GM18508 (cell line): ENCODE data around the gene NAALADL2.
"Not testable (repeated sequence)": the region's sequence is repeated elsewhere in the genome, so short reads cannot be mapped to it uniquely, and the experiment has no call there.

ENCODE experiments used
- ATAC-seq: cut with Tn5 transposase; IDR thresholded peaks from one replicate; pipeline ENCODE4 v1.9.1; 2021; ENCODE audit warnings: moderate number of reproducible peaks; ENCODE audit not compliant: insufficient read depth, unreplicated experiment

NAALADL2 gene

GRCh38 chr3:175443682-175444081 is 584.5 kb downstream of the NAALADL2 start:
- no peak for ATAC-seq

- ATAC-seq, result no peak
Observed at GRCh38 chr3:175445741-175446140, 586.6 kb downstream of the NAALADL2 start.

- ATAC-seq, result no peak
Observed at GRCh38 chr3:175447521-175447920, 588.4 kb downstream of the NAALADL2 start.

- no peak for ATAC-seq
Observed at GRCh38 chr3:175453361-175453760, 594.2 kb downstream of the NAALADL2 start.

GRCh38 chr3:175456466-175456865 is 597.3 kb downstream of the NAALADL2 start:
- no peak for ATAC-seq

DNA sequence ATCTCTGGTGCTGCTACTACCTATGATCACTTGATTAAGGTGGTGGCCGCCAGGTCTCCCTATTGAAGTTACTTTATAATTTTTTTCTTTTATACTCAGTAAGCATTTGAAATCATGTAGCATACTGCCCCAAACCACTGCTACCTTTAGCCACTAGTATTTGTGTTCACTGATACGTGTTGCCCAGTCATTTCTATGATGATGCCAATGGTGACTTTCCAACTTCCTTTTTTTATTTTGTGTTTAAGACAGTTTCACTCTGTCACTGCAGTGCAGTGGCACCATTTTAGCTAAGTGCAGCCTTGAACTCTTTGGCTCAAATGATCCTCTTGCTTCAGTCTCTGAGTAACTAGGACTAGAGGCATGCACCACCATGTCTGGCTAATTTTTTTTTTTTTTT is 598.2 kb downstream of the NAALADL2 start:
- no peak for ATAC-seq

DNA sequence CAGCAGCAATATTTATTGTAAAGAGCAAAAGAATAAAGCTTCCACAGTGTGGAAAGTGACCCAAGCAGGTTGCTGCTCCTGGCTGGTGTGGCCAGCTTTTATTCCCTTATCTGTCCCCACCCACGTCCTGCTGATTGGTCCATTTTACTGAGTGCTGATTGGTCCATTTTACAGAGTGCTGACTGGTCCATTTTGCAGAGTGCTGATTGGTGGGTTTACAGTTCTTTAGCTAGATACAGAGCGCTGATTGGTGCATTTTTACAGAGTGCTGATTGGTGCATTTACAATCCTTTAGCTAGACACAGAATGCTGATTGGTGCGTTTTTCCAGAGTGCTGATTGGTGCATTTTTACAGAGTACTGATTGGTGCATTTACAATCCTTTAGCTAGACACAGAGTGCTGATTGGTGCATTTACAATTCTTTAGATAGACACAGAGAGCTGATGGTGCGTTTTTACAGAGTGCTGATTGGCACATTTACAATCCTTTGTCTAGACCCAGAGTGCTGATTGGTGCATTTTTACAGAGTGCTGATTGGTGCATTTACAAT is 601.8 kb downstream of the NAALADL2 start:
- not testable (repeated sequence) for ATAC-seq

- ATAC-seq, result no peak
Observed at GRCh38 chr3:175464362-175464761, 605.2 kb downstream of the NAALADL2 start.

GRCh38 chr3:175469124-175469523 is 610.0 kb downstream of the NAALADL2 start:
- ATAC-seq, result no peak

DNA sequence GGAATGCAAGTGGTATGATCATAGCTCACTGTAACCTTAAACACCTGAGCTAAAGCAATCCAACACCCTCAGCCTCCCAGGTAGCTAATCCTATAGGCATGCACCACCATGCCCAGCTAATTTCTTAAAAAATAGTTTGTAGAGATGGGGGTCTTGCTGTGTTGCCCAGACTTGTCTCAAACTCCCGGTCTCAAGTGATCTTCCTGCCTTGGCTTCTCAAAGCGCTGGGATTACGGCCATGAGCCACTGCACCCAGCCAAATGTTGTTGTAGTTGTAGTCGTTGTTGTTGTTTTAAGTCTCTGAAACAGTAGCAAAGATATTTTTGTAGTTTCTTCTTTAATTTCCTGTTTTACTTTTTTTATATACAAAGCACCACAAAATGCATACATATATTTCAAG is 616.6 kb downstream of the NAALADL2 start:
- ATAC-seq, result no peak

GRCh38 chr3:175476489-175476888 is 617.4 kb downstream of the NAALADL2 start:
- ATAC-seq, result no peak

DNA sequence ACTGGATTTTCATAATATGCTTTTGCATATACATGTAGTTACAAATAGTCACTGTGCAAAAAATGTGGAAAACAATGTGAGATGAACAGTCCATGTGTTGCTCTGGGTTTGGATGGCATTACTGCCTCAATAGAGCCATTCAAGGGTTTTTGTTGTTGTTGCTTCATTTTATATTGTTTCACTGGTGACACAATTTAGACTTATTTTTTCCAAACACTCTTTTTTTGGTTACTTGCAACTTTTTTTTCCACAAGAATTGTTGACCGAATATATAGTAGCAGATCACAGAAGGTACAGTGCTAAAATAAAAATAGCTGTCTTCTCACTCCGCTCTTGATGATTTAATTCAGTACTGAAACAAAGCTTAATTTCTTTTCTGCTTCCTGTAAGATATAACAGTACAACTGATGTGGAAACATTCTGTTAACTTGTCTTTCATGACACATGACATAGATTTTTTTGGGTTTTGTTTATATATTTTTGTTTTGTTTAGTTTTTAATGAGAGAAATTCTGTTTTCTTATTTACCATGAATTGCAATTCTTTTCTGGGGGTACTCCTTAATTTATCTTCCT is 618.6 kb downstream of the NAALADL2 start:
- ATAC-seq, result peak; percentile 83

GRCh38 chr3:175478301-175478700 is 619.2 kb downstream of the NAALADL2 start:
- no peak for ATAC-seq

DNA sequence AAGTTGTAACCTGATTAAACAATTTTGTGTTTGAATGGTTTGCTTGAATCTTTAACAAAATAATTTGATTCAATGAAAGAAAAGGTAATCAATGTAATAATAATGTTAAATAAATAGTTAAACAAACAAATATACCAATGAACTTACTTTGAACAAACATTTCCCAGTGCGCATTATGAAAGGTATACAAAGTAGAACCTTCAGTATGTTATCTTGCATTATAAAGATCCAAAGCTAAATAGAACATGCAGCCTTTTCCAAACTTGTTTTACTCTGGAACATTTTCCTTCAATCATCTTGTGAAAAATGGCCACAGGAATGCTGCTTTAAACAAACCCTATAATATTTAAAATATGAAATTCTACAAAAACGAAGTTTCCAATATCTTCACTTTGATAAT is 620.0 kb downstream of the NAALADL2 start:
- no peak for ATAC-seq

GRCh38 chr3:175479800-175480199 is 620.7 kb downstream of the NAALADL2 start:
- ATAC-seq, result no peak

- no peak for ATAC-seq
Observed at GRCh38 chr3:175484666-175485065, 625.5 kb downstream of the NAALADL2 start.

DNA sequence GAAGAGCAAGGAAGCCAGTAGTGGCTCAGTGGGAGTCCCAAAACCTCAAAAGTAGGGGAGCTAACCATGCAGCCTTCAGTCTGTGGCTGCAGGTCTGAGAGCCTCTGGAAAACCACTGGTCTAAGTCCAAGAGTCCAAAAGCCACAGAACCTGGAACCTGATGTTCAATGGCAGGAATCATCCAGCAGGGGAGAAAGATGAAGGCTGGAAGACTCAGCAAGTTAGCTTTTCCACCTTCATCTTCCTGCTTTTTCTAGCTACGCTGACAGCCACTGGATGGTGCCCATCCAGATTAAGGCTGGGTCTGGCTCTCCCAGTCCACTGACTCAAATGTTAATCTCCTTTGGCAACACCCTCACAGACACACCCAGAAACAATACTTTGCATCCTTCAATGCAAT is 626.3 kb downstream of the NAALADL2 start:
- no peak for ATAC-seq

DNA sequence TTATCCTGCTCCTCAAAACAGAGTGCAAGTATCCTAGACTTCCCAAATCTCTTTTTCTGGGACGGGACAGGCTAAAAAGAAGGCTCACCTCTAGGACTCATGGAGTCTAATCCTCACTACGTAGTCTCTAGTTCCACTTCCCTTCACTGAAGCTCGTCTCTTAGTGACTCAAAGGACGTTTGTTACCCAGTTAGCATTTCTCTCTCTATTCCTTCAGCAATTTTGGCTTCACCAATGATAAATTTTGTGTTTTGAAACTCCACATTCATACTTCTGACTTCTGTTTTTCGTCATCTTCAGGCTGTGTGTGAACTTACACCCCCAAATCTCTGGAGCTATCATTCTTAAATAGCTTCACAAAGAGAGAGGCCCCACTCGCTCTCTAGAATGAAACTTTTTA is 627.1 kb downstream of the NAALADL2 start:
- ATAC-seq, result peak; percentile 46

DNA sequence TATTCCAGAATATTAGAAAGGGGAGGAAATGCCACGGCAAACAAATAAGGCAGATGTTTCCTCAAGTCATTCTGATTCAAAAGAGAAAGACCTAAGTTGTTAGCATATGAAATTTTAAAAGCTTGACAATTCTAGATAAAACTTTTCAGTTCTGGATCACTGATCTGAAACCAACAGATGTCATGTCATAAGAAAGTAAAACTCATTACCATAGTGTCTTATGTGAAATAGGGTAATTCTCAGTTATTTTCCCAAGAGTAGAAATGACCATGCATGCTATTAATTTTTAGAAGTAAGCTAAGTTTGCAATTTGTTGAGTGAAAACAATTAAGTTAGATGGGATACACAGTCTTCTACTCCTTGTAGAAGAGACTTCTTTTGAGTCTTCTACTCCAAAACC is 630.3 kb downstream of the NAALADL2 start:
- ATAC-seq, result no peak

DNA sequence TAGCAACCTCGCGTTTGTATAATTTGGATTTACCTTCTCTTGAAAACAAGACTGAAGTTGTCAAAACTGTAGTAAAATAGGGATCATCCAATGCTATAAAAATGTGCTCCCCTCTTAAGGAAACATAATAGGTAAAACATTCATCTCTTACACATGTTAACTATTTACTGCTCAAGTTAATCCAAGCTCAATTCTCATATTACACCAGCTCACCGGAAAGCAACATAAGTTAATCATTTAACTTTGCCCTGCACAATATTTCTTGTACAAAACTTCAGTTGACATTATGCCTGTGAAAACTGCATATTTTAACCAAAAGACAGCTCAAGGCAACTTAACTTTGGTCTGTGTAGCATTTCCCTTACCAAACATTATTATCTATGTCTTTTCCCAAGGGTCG is 634.2 kb downstream of the NAALADL2 start:
- no peak for ATAC-seq

- peak; percentile 77 for ATAC-seq
Observed at GRCh38 chr3:175495331-175495730, 636.2 kb downstream of the NAALADL2 start.

- ATAC-seq, result no peak
Observed at GRCh38 chr3:175502155-175502554, 643.0 kb downstream of the NAALADL2 start.
